ENCODE data around the gene ACP6. TPM values are rescaled to one million over a fixed set of nuclear protein-coding genes. Genes with fewer than 3 reads are reported as not detected.

The ACP6 gene
- total RNA-seq, 1 donor from 2014 or later = 6.0 TPM

Other genes starting within 250 kb of the ACP6 start
- gene BCL9, start 129.0 kb downstream of the ACP6 start, total RNA-seq (ENCODE audit: insufficient read depth, low replicate concordance) = 4.3 TPM
- gene GJA5, start 90.1 kb upstream of the ACP6 start, total RNA-seq (ENCODE audit: insufficient read depth, low replicate concordance) = 32.5 TPM
- gene GJA8, start 232.3 kb upstream of the ACP6 start, total RNA-seq (ENCODE audit: insufficient read depth, low replicate concordance) = not detected

Measured in umbilical cord (tissue), 1 donor.